NCI-H146 treated with DMSO at 0.1 percent for 48 hours (cell line): ENCODE data around the gene KCNMB1.

ENCODE experiments used
- DNase-seq: peaks from one replicate; lab custom pipeline; 2025; ENCODE audit not compliant: unreplicated experiment; lab: John Stamatoyannopoulos, UW

The KCNMB1 gene

DNA sequence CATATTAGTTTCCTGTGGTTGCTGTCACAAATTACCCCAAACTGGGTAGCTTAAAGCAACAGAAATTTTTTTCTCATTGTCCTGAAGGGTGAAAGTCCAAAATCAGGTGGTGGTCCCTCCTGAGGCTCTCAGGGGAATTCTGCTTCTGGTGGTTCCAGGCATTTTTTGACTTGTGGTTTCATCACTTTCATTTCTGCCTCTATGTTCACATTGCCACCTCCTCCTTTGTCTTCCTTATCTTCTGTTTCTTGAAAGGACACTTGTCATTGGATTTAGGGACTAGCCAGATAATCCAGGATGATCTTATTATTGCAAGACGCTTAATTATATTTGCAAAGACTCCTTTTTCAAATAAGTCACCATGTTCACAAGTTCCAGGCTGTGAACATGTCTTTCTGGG lies 43.2 kb downstream of the KCNMB1 start:
- DNase-seq = no peak

DNA sequence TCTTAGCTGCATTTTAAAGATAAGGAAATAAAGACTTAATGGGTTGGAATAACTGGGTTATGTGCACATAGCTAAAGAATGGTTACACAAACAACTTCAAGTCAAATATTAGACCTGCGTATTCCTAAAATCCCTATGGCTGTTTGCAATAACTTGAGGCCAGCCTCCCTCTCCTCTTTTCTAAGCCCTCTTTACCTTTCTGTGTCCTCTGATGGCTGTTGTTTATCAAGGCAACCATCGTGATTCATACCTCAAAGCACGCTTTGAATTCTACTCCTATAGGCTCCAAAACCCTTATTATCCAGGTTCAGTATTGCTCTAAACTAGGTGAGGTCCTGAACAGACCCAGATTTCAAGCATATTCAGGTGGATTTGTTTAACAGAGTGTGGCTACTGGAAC lies 46.0 kb downstream of the KCNMB1 start:
- no peak for DNase-seq

DNA sequence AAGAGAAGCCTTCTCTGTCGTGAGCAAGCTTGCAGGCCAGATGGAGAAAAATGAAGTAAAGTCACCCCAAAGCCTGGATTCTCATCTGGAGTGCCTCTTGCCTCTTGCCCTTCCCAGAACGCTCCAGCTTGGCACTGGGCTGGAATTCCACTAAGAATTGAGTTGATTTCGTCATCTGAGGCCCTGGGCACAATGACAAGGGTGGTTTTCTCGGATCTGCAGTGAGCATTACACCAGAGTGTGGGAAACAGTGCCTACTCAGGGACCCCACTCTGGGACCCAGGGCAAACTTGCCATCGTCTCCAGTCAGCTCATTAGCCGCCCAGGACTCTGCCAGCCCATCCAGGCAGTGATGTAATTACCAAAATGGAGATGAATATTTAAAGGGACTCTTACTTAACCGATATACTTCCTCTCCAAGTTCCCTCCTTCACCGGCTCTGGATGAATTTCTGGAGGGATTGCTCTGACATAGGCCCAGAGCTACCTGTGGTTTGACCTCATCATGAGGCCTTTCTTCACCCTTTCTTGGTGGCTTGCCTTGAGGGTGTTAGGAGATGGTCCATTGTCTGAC lies 46.9 kb downstream of the KCNMB1 start:
- DNase-seq = no peak

DNA sequence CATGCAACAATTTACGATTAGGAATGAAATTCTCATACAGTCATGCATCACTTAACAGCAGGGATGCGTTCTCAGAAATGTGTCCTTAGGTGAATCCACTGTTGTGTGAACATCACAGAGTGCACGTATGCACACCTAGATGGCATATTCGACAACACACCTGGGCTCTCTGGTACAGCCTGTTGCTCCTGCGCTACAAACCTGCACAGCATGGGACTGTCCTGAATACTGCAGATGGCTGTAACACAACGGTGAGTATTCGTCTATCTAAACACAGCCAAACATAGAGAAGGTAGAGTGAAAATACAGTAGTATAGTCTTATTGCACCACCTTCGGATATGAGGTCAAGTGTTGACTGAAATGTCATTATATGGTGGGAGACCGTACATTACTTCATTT lies 47.6 kb downstream of the KCNMB1 start:
- DNase-seq = no peak

DNA sequence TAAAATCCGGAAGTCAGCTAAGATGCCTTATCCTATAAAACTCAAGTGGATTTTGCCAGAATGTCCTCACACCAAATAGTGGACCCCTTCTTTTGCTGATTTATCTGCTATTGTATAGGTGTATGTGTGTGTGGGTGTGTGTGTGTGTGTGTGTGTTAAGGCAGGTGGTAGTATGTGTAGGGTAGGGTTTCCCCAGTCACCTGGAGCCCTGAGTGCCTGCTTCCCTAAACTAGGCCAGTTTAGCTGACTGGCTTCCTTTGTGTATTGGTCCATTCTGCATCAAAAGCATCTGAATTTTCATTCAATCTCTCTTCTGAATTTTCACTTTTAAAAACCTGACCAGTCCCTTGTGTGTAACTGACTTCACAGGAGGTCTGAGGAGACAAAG lies 49.4 kb downstream of the KCNMB1 start:
- no peak for DNase-seq

DNA sequence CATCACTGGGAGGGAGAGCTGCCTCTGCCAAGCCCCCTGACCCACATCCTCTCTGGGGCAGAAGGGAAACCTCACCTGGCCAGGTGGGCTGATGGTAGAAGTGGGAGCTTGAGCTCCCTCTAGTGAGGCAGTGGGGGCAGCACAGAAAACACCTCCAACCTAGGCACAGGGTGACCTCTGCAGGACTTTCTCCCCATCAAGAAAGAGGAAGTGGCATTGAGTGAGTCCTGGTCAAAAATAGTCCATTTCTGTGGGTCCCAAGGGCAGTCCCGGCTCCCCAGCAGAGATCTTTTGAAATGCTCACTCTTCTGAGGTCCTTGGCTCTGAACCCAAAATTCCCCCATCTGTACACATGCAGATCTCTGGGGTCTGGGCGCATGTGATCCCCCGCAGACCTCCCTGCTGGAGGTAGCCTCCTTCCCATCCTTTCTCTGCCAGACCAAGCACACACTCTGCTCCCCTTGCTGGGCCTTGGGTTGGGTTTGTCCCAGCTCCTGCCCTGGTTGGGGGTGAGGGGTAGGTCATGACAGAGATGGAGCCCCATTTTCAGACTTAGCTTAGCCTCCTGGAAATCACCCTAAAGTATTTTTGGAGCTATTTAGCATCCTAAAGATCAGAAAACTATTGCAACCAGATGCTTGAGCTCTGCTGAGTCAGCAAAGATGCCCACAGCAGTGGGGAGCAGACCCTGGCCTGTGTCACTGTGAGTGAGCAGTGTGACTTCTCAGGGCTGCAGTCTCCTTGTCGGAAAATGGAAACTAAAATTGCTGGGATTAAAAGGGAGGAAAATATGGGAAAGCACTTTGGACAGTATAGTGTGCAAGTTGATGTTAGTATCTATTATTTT lies 50.0 kb downstream of the KCNMB1 start:
- no peak for DNase-seq

DNA sequence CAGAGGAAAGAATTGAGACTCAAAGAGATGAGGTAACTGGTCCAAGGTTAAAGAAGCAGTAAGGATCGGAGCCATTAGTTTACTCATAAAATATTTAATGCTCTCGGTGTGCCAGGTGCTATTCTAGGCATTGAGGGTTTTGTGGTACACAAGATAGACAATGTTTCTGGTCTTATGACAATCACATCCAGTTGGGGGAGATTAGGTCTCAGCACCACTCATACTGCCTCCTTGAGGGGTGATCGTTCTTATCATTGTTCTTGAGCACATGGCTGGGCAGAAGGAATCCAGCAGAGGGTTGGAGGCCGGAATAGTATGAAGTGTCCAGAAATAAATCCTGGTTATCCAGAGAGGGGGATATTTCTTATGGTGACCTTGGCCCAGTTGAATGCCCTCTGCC lies 50.9 kb downstream of the KCNMB1 start:
- no peak for DNase-seq

DNA sequence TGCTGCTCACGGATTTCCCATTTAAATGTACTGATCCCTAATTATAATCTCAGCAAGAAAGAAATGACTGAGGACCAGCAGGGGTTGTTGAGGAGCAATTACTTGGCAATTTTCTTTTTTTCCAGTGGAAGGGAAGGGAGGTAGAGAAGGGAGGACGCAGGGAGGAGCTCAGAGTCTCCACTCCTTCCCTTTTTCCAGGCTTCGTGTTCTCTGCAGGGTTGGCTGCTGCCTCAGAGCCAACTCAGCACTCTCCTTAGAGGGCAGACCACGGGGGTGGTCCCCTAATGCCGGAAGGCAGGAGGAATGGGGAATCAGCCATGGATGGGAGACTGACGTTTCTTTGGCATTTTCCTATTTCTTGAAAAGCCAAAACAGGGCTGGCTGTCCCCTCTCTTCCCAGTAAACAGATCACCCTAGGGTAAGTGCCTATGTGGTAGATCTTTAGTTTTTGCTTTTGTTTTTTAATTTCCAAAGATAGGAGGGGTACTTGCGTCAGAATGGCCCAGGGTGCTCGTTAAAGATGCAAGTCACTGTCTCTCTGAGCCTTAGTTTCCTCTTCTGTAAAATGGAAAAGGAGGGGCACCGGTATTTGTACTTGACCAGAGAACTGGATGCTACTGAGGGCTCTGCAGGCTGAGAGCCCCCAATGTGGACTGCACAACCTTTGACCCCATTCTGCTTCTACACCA lies 52.0 kb downstream of the KCNMB1 start:
- DNase-seq = no peak

DNA sequence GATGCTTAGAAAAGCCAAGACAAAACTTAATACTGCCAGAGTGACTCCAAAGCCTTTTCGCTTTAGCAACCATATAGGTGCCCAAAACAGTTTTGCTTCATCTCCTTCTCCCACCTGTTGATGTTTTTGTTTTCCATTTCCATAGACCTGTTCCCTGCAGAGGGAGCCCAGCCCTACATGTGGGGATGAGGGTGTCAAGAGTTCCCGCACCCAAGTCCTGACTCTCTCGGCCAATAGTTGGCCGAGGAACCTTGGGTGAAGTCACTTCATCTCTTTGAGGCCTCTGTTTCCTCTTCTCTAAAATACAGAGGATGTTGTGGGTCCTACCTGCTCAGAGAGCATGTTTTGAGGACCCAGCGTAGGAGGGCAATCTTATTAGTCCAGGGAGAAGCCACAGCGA lies 53.1 kb downstream of the KCNMB1 start:
- DNase-seq = no peak

DNA sequence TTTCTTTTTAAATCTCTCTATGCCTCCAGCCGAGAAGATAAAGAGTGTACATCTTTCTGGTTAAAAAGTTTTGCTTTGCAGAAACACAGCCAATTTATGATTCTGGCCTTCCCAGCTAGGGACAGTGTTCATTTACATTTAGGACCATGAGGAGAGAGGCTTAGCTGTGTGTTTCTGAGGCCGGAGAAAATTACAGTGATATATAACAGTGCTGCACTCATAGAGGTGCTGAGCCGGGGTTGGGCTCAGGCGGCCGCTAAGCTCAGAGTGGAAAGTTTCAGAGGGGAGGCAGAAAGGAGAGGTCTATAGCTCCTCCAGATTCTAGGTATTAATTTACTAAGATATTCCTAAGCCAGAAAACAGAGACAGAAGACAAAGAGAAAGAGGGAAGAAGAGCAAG lies 54.5 kb downstream of the KCNMB1 start:
- no peak for DNase-seq

DNA sequence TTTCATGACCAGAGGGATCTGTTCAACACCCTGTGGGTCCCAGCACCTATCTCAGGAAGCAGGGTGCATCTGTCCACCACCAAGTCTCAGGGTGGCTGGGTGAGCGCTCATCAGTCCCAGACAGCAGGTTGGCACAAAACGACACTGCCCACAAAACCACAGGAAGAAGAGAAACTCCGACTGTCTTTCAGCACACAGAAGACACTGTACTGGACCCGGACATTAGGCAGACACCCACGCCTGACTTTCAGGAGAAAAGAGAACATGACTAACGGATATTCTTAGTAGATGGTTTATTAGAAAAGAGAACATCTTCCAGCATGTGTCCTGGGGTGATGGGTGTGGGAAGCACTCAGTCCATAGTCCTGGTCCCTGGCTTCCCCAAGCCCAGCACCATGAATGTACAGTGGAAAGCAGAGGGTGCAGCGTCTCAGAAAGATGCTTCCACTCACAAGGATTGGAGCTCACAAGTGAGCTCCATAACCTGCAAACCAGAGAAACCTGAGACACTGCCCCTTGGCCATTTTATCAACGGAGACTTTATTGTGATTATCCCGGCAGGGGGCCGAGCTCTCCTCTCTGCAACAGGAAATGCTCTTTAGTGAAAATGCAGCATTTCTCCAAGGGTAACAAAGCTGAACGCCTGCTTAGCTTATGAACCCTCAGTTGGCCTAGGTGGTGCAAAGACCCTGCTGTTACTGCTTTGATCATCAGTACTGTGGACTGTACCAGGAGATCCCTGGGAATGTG lies 55.8 kb downstream of the KCNMB1 start:
- no peak for DNase-seq

DNA sequence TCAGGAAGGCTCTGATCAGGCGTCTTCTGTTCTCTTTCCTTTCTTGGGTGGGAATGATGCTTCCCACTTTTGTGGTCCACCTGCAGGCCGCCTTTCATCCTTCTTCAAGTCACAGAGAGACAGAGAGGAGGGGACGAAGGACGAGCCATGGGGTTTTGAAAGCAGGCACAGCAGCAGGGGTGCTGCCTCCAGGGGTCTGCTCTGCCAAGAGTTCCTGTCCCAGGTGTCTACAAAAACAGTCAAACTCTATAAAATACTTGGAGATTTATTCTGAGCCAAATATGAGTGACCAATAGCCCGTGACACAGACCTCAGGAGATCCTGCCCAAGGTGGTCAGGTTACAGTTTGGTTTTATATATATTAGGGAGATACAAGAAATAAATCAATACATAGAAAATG lies 57.1 kb downstream of the KCNMB1 start:
- no peak for DNase-seq

DNA sequence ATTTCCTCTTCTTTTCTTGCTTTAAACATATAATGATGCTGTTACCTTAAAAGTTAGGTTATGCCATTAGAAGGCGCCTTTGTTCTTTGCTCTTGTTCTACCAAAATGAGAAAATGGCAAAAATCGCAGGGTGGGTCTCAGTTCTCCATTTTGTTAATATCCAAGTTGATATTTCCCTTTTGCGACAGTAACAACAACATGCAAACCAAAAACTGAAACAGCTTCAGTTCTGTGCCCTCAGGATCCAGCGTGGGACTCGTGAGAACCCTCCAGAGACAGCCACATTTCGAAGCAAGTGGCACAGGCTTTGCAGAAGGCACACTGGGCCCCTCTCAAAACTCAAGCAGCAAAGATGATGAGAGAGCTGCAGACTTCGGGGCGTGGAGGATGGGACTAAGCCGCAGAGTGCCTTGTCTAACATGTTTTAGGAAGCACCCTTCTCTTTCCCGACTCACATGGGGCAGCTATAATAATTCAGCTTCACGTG lies 58.6 kb downstream of the KCNMB1 start:
- no peak for DNase-seq

DNA sequence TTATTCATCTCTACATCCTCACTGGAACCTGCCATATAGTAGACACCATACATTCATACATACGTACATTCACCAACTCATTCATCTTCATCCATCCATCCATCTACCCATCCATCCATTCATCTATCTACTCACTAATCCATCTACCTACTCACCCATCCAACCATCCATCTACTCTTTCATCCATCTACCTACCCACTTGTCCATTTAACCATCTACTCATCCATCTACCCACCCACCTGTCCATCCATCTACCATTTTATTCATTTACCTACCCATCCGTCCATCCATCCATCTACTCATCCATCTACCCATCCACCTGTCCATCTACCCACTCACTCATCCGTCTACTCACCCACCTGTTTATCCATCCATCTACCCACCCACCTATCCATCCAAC lies 59.6 kb downstream of the KCNMB1 start:
- no peak for DNase-seq

DNA sequence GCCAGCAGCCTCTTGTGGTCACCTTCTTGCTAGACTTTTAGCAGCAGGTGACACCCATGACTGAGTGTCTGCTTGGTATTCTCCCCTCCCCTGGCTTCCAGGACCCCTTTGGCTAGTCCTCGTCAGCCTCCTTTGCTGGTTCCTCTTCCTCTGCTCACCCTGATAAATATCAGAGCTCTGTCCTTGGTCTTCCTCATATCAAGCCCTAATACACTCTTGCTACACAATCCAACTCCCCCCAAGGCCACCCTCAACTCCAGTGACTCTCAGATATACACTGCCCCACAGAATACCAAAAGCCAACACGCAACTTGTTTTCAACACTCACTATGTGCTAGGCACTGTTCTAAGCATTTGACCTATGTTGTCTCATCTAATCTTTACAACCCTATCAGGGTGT lies 61.3 kb downstream of the KCNMB1 start:
- no peak for DNase-seq

DNA sequence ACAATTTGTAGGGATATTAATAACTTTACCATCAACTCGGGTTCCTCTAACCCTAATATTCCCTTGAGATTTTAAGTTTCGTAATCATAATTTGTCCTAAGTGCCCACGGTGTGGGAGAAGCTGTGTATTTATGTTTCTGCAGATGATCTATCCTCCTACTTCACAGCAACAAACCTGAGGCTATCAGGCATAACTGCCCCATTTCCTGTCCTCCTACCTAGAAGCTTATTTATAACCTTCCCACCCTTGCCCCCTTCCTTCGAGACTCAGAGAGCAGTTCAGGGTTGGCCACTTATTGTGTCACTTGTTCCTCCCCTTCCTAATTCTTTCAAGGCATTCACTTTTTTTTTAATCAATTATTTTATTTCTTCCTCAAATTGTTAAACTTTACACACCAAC lies 62.0 kb downstream of the KCNMB1 start:
- DNase-seq = no peak
